Measurements from ENCODE around the gene TBX19.

The TBX19 gene

DNA sequence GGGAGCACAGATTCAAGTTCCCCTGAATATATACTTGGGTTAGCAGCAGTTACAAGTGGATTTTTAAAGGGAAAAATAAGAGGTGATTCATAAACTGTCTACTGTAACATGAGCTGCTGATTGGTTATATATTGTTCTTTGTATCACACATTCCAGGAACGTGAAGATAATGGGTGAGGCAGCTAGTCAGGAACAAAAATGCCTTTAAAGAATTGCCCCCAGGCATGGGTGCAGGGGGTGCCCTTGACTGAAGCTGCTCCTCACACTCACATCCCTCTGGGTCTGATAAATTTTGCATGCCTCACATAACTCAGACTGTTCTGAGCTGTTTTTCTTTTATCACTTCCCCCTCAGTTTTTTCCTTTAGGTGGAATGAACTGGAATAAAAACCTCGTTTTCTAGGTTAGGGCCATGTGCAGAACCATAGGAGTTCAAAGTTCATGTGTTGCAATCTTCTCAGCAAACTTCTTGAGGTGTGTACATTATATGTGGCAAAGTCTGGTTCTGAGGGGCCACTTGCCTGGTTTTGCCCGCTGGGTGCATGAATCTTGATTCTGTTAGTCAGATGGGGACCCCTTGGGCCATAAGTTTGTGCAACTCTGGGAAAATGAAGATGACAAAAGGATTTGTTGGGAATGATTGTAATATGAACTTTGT lies 21.1 kb downstream of the TBX19 start:
- TF ChIP-seq, protein P1, sequence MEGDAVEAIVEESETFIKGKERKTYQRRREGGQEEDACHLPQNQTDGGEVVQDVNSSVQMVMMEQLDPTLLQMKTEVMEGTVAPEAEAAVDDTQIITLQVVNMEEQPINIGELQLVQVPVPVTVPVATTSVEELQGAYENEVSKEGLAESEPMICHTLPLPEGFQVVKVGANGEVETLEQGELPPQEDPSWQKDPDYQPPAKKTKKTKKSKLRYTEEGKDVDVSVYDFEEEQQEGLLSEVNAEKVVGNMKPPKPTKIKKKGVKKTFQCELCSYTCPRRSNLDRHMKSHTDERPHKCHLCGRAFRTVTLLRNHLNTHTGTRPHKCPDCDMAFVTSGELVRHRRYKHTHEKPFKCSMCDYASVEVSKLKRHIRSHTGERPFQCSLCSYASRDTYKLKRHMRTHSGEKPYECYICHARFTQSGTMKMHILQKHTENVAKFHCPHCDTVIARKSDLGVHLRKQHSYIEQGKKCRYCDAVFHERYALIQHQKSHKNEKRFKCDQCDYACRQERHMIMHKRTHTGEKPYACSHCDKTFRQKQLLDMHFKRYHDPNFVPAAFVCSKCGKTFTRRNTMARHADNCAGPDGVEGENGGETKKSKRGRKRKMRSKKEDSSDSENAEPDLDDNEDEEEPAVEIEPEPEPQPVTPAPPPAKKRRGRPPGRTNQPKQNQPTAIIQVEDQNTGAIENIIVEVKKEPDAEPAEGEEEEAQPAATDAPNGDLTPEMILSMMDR (IDR thresholded peaks at IDR 0.05), result no peak
- no peak overlapping the region for H3K4me3 Mint-ChIP-seq
- no peaks in the 10 kb centered on the region for H3K4me1 Mint-ChIP-seq
- DNase-seq, result no peak
- peaks cover 9% of the 10 kb centered on the region for H3K27me3 Mint-ChIP-seq (ENCODE audit: low read depth, poor library complexity)
- H3K9me3 Mint-ChIP-seq, result no peaks in the 10 kb centered on the region
- H3K27ac Mint-ChIP-seq, result no peak overlapping the region
- H3K36me3 Mint-ChIP-seq (ENCODE audit: low read depth), result no peaks in the 10 kb centered on the region

DNA sequence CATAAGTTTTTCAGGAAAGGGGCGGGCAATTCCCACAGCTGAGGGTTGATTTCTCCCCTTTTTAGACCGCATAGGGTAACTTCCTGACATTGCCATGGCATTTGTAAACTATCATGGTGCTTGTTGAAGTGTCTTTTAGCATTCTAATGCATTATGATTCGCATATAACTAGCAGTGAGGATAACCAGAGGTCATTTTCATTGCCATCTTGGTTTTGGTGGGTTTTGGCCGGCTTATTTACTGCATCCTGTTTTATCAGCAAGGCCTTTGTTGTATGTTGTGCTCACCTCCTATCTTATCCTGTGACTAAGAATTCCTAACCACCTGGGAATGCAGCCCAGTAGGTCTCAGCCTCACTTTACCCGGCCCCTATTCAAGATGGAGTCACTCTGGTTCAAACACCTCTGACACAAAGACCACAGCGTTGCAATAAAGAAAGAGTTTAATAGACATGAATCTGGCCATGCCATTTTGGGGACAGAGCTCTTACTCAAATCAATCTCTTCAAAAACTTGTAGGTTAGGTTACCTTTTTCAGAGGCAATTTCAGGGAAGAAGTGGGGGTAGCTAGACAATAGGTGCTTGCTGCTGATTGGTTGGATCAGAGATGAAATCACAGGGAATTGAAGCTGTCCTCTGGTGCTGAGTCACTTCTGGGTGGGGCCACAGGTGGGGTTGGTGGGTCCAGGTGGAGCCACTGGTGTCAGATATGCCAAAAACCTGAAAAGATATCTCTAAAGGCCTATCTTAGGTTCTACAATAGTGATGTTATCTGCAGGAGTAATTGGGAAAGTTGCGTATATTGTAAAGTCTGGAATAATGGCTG lies 23.3 kb downstream of the TBX19 start:
- Mint-ChIP-seq H3K27ac (no peak overlapping the region), H3K27me3 (ENCODE audit: low read depth, poor library complexity) (peaks cover 7% of the 10 kb centered on the region), H3K4me1 (no peaks in the 10 kb centered on the region), H3K9me3 (no peaks in the 10 kb centered on the region), H3K4me3 (no peak overlapping the region), H3K36me3 (ENCODE audit: low read depth) (no peaks in the 10 kb centered on the region)
- no peak for DNase-seq
- TF ChIP-seq, protein P1 (IDR thresholded peaks at IDR 0.05), result no peak

DNA sequence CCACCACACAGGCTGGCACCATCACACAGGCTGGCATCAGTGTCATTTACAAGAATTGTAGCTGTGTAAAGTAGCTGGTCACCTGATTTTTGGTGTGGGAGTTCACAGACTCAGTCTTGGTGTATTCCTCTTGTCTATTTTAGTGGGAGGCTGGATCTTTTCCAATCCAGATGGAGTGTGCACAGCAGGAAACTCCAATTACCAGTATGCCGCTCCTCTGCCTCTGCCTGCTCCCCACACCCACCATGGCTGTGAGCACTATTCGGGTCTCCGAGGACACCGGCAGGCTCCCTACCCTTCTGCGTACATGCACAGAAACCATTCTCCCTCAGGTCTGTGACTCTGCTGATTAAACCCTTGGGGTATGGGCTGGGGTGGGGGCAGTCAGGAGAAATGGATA lies 24.2 kb downstream of the TBX19 start:
- Mint-ChIP-seq H3K4me3 (no peak overlapping the region), H3K36me3 (ENCODE audit: low read depth) (no peaks in the 10 kb centered on the region), H3K27me3 (ENCODE audit: low read depth, poor library complexity) (peaks cover 3% of the 10 kb centered on the region), H3K9me3 (no peaks in the 10 kb centered on the region), H3K27ac (no peak overlapping the region), H3K4me1 (no peaks in the 10 kb centered on the region)
- no peak for DNase-seq
- TF ChIP-seq, protein P1 (IDR thresholded peaks at IDR 0.05), result no peak

DNA sequence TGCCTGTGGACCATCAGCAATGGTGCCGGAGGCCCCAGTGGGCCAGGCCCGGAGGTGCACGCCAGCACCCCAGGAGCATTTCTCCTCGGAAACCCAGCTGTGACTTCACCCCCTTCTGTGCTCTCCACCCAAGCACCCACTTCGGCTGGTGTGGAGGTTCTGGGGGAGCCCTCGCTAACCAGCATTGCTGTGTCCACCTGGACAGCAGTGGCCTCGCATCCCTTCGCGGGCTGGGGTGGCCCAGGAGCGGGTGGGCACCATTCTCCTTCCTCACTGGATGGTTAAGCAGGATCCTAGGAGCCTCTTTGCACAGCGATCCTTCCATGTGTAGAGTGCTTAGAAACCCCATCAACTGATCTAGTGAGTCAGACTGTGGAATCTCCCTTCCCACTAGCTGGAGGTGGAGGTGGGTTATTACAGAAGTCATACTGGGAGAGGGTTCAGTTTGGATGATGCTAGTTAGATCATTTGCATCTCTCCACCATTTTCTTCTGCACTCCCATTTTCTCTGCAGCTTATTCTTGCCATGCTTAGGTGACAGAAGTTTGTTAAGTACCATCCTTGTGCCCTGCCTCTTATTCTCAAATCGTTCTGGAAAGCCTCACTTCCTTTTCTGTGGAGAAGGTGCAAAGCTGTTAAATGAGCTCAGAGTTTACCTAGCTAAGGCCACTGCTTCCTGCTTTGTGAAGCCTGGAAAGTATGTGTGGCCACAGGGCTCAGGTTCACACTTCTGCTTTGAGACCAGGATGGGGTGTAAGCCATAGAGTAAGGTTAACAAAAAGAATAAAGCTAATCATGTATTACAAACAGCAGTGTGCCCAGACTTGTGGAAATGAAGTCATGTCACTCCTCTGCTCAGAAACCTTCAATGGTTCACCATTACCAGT lies 32.3 kb downstream of the TBX19 start:
- H3K27ac Mint-ChIP-seq, result no peak overlapping the region
- TF ChIP-seq, protein P1 (IDR thresholded peaks at IDR 0.05), result no peak
- no peaks in the 10 kb centered on the region for H3K9me3 Mint-ChIP-seq
- no peaks in the 10 kb centered on the region for H3K4me1 Mint-ChIP-seq
- H3K4me3 Mint-ChIP-seq, result no peak overlapping the region
- no peak for DNase-seq
- no peaks in the 10 kb centered on the region for H3K36me3 Mint-ChIP-seq (ENCODE audit: low read depth)
- H3K27me3 Mint-ChIP-seq (ENCODE audit: low read depth, poor library complexity), result peaks cover 3% of the 10 kb centered on the region

DNA sequence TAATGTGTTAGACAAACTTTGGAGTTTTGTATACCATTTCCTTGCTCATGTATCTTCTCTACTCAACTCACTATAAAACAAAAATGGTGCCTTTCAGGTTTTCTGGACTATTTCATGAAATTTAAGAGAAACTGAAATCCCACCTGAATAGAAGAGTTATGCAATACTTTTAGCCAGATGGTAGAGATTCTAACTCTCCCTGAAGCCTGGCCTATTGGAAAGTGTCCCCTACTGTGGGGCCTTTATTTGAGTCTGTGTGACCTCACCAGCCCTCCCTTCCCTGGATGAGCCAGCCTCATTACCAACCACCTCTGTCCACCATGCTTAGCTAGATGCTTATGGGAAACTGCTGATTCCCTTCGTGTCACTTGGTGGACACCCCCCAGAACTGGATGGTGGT lies 35.5 kb downstream of the TBX19 start:
- H3K4me1 Mint-ChIP-seq, result peaks cover 17% of the 10 kb centered on the region
- H3K4me3 Mint-ChIP-seq, result no peak overlapping the region
- no peaks in the 10 kb centered on the region for H3K9me3 Mint-ChIP-seq
- peaks cover 3% of the 10 kb centered on the region for H3K27me3 Mint-ChIP-seq (ENCODE audit: low read depth, poor library complexity)
- H3K27ac Mint-ChIP-seq, result no peak overlapping the region
- DNase-seq, result no peak
- no peaks in the 10 kb centered on the region for H3K36me3 Mint-ChIP-seq (ENCODE audit: low read depth)
- TF ChIP-seq, protein P1 (IDR thresholded peaks at IDR 0.05), result no peak
